ENCODE results near the gene TNIP2.
A peak's percentile ranks its signal among the peaks of the same experiment; 100 is the strongest.

Gene TNIP2, protein sequence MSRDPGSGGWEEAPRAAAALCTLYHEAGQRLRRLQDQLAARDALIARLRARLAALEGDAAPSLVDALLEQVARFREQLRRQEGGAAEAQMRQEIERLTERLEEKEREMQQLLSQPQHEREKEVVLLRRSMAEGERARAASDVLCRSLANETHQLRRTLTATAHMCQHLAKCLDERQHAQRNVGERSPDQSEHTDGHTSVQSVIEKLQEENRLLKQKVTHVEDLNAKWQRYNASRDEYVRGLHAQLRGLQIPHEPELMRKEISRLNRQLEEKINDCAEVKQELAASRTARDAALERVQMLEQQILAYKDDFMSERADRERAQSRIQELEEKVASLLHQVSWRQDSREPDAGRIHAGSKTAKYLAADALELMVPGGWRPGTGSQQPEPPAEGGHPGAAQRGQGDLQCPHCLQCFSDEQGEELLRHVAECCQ

DNA sequence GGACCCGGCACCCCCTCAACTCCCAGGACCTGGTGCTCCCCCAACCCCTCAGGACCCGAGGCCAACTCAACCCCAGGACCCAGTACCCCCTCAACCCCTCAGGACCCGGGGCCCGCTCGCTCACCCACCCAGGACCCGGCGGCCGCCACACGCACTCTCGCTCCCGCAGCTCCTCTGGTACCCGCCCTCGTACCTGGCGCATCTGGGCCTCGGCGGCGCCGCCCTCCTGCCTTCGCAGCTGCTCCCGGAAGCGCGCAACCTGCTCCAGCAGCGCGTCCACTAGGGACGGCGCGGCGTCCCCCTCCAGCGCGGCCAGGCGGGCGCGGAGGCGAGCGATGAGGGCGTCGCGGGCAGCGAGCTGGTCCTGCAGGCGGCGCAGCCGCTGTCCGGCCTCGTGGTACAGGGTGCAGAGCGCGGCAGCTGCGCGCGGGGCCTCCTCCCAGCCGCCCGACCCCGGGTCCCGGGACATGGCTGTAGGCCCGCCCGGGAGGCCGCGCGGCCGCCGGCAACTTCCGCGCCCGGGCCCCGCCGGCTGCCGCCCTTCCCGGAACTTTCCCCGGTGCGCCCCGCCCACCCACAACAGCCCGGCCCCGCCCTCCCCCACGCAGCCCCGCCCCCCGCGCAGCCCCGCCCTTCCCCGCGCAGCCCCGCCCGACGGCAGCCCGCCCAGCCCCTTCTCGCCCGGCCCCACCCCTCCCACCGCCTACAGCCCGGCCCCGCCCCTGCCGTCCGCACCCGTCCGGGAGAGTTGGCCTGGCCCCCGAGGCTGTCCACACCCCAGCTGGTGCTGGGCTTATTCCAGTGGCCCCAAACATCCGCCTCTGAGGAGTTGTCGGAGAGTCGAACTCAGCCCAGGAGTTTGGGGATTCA, at the start of gene TNIP2:
Gene TNIP2 (minus strand): TSS at position 516 of the 870 bp plus-strand sequence. CDS start 47 bp downstream, at position 469.
- Mint-ChIP-seq H3K9me3 (no peaks in the 10 kb centered on the region), H3K4me3 (peak within 1 kb of the TSS; percentile 83), H3K27me3 (no peaks in the 10 kb centered on the region), H3K36me3 (ENCODE audit: low read depth) (peaks cover 32% of the 10 kb centered on the region), H3K4me1 (ENCODE audit: low read depth) (peaks cover 37% of the 10 kb centered on the region), H3K27ac (peak within 1 kb of the TSS; percentile 89)
- peak; percentile 89 for DNase-seq

DNA sequence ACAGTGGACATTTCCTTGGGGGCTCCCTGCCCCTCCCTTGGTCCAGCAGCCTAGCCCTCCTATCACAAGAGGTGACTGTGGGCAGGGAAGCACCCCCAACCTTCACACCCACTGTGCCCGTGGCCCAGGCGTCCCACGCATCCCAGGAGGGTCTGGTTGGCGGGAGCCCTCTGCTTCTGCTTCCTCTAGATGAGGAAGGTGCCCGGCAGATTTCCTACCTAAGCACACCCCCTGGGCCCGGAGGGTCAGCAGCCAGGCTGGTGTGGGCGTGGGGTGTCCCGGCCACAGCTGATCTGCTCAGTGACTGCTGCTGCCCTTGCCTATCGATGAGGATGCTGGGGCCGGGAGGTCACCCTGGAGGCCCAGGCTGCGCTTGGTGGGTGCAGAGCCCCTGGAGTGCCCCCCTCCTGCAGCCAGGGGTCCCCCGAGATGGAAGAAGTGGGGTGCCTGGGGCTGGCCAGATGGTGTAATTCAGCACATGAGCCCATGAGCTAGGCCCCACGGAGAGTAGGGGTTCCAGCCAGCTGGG, 48.9 kb upstream of the TNIP2 start:
- no peak for DNase-seq
- Mint-ChIP-seq H3K36me3 (ENCODE audit: low read depth) (peaks cover 1% of the 10 kb centered on the region), H3K9me3 (no peaks in the 10 kb centered on the region), H3K4me1 (ENCODE audit: low read depth) (peaks cover 14% of the 10 kb centered on the region), H3K4me3 (no peak overlapping the region), H3K27me3 (no peaks in the 10 kb centered on the region), H3K27ac (no peak overlapping the region)

DNA sequence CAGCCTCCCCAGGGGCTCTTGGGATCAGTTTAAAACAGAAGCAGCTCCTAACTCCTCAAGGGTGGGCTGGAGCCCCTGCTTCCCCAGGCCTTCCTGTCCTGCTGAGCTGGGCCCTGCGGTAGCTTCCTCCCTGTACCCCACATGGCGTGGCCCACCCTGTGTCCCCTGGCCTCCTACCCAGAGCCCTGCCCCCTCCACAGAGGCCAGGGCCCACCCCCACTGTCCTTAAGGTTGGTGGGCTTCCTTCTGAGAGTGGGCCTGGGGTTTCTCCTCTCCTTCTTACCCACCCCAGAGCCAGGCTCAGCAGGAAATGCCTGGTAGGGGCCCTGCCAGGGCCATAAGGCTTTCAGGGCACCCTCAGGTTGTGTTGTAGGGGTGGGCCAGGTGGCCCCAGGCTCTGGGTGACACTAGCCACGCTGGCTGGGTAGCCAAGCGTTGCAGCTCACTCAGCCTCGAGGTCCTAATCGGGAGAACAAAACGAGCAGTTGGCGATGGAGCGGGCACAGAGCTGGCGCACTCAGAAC, 48.4 kb upstream of the TNIP2 start:
- Mint-ChIP-seq H3K4me3 (no peak overlapping the region), H3K36me3 (ENCODE audit: low read depth) (peaks cover 1% of the 10 kb centered on the region), H3K4me1 (ENCODE audit: low read depth) (peaks cover 18% of the 10 kb centered on the region)

DNA sequence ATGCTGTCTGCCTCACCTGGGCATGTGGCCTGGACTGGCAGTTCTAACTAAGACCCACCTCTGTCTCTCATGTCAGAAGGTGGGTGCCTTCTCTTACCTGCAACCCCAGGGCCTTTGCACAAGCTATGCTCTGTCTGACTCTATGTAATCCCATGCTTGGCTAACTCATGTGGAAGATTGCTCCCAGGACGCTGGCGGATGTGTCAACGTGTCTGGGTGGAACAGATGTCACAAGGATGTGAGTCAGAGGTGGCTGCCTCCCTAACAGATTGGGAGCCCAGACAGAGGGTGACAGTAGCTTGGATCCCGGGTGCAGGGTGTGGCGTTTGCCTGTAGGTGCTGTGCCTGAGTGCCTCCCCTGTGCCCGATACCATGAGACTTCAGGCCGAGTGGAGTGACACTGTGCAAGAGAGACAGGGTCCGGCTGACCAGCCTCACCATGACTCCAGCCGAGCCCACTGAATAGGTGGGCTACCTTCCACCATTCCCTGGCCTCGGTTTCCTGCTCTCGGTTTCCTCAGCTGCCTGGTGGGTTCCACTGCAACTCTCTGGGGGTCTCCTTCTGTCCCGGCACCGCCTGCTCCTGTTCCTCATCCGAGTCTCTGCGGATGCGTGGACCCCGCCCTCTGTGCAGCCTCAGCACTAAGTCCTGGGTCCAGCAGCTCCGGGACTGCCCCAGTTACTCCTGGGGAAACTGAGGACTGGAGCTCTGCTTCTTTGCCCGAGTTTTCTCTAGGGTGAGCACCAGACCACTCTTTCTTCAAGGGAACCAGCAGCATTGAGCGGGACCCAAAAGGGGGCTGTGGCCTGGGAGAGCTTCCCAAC, 47.7 kb upstream of the TNIP2 start:
- Mint-ChIP-seq H3K4me1 (ENCODE audit: low read depth) (peaks cover 25% of the 10 kb centered on the region), H3K4me3 (no peak overlapping the region), H3K27ac (no peak overlapping the region)

More for the DNA sequence above, 48.4 kb upstream of the TNIP2 start:
- Mint-ChIP-seq H3K27me3 (no peaks in the 10 kb centered on the region), H3K9me3 (no peaks in the 10 kb centered on the region), H3K27ac (no peak overlapping the region)
- no peak for DNase-seq

GRCh38 chr4:2802618-2803531, 46.7 kb upstream of the TNIP2 start:
- Mint-ChIP-seq H3K36me3 (ENCODE audit: low read depth) (peaks cover 4% of the 10 kb centered on the region), H3K27me3 (no peaks in the 10 kb centered on the region), H3K9me3 (no peaks in the 10 kb centered on the region), H3K4me1 (ENCODE audit: low read depth) (peaks cover 34% of the 10 kb centered on the region), H3K27ac (no peak overlapping the region), H3K4me3 (no peak overlapping the region)
- DNase-seq: no peak

More for the DNA sequence above, 47.7 kb upstream of the TNIP2 start:
- no peaks in the 10 kb centered on the region for H3K27me3 Mint-ChIP-seq
- H3K36me3 Mint-ChIP-seq (ENCODE audit: low read depth): peaks cover 1% of the 10 kb centered on the region
- no peak for DNase-seq
- H3K9me3 Mint-ChIP-seq: no peaks in the 10 kb centered on the region

DNA sequence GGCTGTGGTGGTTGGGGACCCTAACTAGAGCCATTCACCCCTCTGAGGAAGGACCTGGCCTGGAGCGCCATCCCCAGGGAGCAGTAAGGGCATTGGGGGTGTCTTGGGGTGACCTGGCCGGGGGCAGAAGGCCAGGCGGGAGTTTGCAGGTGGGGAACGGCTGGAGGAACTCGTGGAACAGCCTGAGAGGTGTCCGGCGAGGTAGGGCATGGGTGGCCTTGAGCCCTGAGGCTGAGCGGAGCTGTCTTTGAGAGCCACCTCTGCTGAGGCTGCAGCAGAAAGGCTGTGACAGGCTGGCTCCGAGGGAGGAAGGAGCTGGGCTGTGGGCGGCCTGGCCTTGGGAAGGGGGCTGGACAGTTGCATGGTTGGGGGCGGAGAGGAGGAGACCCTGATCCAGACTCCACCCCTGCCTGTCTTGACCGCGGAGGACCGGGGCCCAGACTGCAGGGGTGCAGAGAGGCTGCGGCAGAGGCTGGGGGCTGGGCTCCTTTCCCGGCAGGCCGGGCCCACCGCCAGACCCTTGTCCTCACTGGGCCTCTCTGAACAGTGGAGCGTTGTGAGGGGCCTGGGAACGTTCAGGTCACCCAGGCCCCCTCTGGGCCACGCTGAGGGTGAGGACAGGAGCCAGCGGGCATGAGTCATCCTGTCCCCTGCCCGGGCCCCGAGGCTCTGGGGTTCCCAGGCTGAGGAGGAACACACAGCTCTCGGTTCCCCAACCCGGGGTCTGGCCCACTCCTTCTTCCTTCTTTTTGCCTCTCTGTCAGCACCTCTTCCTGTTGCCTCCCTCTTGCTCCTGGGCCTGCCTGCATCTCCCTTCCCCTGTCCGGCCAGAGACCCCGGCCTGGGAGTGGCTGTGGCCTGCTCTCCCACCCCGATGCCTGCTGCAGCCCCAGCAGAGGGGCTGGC, 44.8 kb upstream of the TNIP2 start:
- H3K27ac Mint-ChIP-seq: no peak overlapping the region
- H3K36me3 Mint-ChIP-seq (ENCODE audit: low read depth): peaks cover 2% of the 10 kb centered on the region
- no peak for DNase-seq
- H3K9me3 Mint-ChIP-seq: no peaks in the 10 kb centered on the region
- H3K27me3 Mint-ChIP-seq: no peaks in the 10 kb centered on the region
- H3K4me1 Mint-ChIP-seq (ENCODE audit: low read depth): peaks cover 45% of the 10 kb centered on the region
- H3K4me3 Mint-ChIP-seq: no peak overlapping the region

- no peaks in the 10 kb centered on the region for H3K9me3 Mint-ChIP-seq
- no peaks in the 10 kb centered on the region for H3K27me3 Mint-ChIP-seq
- no peak overlapping the region for H3K27ac Mint-ChIP-seq
- H3K4me1 Mint-ChIP-seq (ENCODE audit: low read depth): peaks cover 51% of the 10 kb centered on the region
- DNase-seq: no peak
- H3K36me3 Mint-ChIP-seq (ENCODE audit: low read depth): peaks cover 2% of the 10 kb centered on the region
- H3K4me3 Mint-ChIP-seq: peak overlapping the region; percentile 48
Measured at GRCh38 chr4:2799971-2800690, 44.0 kb upstream of the TNIP2 start.

- Mint-ChIP-seq H3K4me1 (ENCODE audit: low read depth) (peaks cover 59% of the 10 kb centered on the region), H3K9me3 (no peaks in the 10 kb centered on the region), H3K36me3 (ENCODE audit: low read depth) (peaks cover 2% of the 10 kb centered on the region), H3K4me3 (peak overlapping the region; percentile 69), H3K27ac (peak overlapping the region; percentile 83), H3K27me3 (no peaks in the 10 kb centered on the region)
- DNase-seq: peak; percentile 37
Measured at GRCh38 chr4:2799224-2799911, 43.2 kb upstream of the TNIP2 start.

DNA sequence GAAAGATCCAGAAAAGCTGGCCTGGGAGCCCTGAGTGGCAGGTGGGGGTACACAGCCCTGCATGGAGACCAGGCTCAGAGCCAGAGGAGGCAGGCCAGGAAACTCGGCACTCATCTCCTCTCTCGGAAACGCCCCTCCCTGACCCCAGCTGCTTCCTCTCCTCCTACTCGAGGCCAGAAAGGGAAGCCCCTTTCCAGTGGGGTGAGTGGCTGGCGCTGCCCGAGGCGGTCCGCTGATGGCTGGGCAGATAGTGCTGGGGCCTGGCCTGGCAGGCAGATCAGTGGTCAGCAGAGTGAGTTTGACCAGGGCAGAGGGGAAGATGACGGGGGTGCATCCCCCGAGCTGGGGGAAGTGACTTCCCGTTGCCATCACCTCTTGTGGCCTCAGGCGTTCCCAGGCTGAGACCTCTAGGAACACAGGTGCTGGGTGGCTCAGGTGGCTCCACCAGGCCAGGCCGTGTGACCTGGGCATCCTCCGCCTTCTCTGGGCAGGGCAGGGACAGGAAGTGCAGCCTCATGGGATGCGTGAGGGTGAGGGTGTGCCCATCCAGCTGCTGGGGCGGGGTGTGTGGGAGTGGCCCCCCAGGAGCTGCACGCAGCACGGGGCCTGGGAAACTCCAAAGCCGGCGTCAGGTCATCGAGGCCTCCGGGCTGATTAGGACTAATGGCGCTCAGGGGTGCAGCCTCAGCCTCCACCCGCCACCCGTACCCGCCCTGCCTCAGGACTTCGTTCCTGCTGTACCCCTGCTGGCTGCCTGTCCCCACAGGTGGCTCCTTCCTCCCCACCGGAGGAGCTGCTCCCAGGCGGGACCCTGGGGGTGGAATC, 42.5 kb upstream of the TNIP2 start:
- Mint-ChIP-seq H3K27ac (peak overlapping the region; percentile 89), H3K4me3 (peak overlapping the region; percentile 69)
- DNase-seq: peak; percentile 69

GRCh38 chr4:2797545-2798305, 41.6 kb upstream of the TNIP2 start:
- H3K27me3 Mint-ChIP-seq: no peaks in the 10 kb centered on the region

More for the DNA sequence above, 42.5 kb upstream of the TNIP2 start:
- H3K4me1 Mint-ChIP-seq (ENCODE audit: low read depth): peaks cover 66% of the 10 kb centered on the region
- H3K36me3 Mint-ChIP-seq (ENCODE audit: low read depth): peaks cover 2% of the 10 kb centered on the region
- H3K9me3 Mint-ChIP-seq: no peaks in the 10 kb centered on the region
- no peaks in the 10 kb centered on the region for H3K27me3 Mint-ChIP-seq

More at GRCh38 chr4:2797545-2798305, 41.6 kb upstream of the TNIP2 start:
- Mint-ChIP-seq H3K9me3 (no peaks in the 10 kb centered on the region), H3K4me3 (peak overlapping the region; percentile 69), H3K27ac (peak overlapping the region; percentile 89), H3K36me3 (ENCODE audit: low read depth) (peaks cover 2% of the 10 kb centered on the region), H3K4me1 (ENCODE audit: low read depth) (peaks cover 68% of the 10 kb centered on the region)
- peak; percentile 68 for DNase-seq
